ENCODE measurements around the gene GLIS2. TPM values are rescaled to one million over a fixed set of nuclear protein-coding genes. Genes with fewer than 3 reads are reported as not detected.

GLIS2 gene
- total RNA-seq (2022) (22.1 and 24.5 TPM in 2 replicates), Bru-seq, nascent RNA (percentile 52 among the genes with signal in this experiment), BruChase-seq, experiment 1, labeled RNA remaining after a 6-hour chase (percentile 60 among the genes with signal in this experiment), BruChase-seq, experiment 2, labeled RNA remaining after a 2-hour chase (percentile 62 among the genes with signal in this experiment)
- long read RNA-seq, partial matches to known transcripts, result 21 of 21 reads
- long read RNA-seq, other reads (novel, unspliced or antisense), result 0 of 21 reads

DNA sequence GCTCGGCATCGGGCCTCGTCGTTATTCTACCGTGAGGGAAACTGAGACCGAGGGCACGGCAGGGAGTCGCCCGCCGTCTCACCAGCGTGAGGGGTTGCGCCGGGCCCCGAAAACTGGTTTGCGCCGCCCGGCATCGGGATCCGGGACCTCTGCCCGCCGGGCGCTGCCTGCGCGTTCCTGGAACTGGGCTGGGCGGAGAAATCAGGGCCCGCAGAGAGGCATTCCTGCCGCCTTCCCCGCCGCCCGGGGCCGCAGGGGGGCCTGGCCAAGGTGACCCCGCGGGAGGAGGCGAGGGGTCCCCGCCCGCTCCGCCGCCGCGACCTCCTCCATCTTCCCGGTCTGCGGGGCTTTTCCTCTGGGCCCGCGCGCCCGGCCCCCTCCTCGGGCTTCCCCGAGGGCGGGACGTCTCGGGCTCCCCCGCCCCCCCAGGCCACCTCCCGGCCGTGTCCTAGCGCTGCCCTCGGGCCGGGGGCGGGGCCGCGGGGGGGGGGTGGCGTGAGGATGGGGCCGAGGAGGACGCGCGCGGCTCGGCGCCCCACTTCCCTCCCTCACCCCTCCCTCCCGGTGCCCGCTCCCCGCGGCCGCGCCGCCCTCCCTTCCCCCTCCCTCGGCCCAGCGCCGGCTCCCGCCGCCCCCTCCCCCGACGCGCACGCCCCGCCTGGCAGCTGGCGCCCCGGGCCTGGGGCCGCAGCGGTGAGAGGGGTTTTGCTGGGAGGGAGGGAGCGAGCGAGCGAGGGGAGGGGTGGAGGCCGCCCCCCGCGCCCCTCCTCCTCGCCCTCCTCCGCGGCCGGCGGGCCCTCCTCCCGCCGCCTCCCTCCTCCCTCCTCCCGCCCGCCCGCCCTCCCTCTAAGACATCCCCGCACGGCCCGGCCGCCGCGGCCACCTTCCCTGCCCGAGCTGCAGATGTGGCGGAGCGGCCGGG lies at the start of gene GLIS2:
GLIS2 (plus strand) TSS at position 882 of the 922 bp plus-strand sequence. CDS start 16,214 bp downstream, outside the sequence.
- no TSS peak for BruUV-seq (replicated peaks)
- CTCF ChIA-PET, result interaction anchor here (0.6 to 3.1 kb wide), 5 partner anchors 12 to 261 kb away, joined by 5 to 17 read pairs (median 7); no protein-coding TSS in a partner anchor

DNA sequence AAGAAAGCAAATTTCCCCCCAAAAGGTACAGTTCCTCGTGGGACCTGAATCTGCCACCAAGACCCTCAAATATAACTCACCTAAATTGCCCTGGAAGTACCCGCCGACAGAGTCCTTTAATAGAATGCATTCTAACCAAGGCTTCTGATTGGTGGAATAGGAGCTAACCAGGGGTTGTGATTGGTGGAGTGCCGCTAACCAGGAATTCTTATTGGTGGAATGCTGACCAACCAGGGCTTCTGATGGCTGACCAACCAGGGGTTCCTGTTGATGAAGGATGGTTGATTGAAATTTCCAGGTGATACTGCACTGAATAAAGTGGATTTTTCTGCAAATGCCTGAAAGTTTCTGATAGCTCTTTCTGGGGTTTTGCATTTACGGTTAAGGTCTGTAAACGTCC lies 49.5 kb upstream of the GLIS2 start:
- Mint-ChIP-seq H3K9me3 (ENCODE audit: low read depth, unreplicated experiment) (no peaks in the 10 kb centered on the region), H3K36me3 (ENCODE audit: insufficient read depth, unreplicated experiment) (peaks cover 26% of the 10 kb centered on the region), H3K27ac (ENCODE audit: unreplicated experiment) (no peak overlapping the region), H3K4me1 (ENCODE audit: low read depth, unreplicated experiment) (no peaks in the 10 kb centered on the region), H3K27me3 (ENCODE audit: unreplicated experiment) (no peaks in the 10 kb centered on the region), H3K4me3 (ENCODE audit: low read depth, unreplicated experiment) (no peak overlapping the region)
- TF ChIP-seq, protein P1, sequence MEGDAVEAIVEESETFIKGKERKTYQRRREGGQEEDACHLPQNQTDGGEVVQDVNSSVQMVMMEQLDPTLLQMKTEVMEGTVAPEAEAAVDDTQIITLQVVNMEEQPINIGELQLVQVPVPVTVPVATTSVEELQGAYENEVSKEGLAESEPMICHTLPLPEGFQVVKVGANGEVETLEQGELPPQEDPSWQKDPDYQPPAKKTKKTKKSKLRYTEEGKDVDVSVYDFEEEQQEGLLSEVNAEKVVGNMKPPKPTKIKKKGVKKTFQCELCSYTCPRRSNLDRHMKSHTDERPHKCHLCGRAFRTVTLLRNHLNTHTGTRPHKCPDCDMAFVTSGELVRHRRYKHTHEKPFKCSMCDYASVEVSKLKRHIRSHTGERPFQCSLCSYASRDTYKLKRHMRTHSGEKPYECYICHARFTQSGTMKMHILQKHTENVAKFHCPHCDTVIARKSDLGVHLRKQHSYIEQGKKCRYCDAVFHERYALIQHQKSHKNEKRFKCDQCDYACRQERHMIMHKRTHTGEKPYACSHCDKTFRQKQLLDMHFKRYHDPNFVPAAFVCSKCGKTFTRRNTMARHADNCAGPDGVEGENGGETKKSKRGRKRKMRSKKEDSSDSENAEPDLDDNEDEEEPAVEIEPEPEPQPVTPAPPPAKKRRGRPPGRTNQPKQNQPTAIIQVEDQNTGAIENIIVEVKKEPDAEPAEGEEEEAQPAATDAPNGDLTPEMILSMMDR (IDR thresholded peaks at IDR 0.05; ENCODE audit: unreplicated experiment), result no peak
- no TSS peak for BruUV-seq (replicated peaks)
- intact Hi-C loops (cut with micrococcal nuclease; ENCODE audit: unreplicated experiment), result no loop called here
- DNase-seq, result no peak
- CTCF ChIA-PET, result no interaction called here

More for the DNA sequence above, at the start of gene GLIS2:
- Mint-ChIP-seq H3K9me3 (ENCODE audit: low read depth, unreplicated experiment) (no peaks in the 10 kb centered on the region), H3K27ac (ENCODE audit: unreplicated experiment) (peak within 1 kb of the TSS; percentile 63), H3K27me3 (ENCODE audit: unreplicated experiment) (no peaks in the 10 kb centered on the region), H3K4me3 (ENCODE audit: low read depth, unreplicated experiment) (peak within 1 kb of the TSS; percentile 64), H3K36me3 (ENCODE audit: insufficient read depth, unreplicated experiment) (peaks cover 37% of the 10 kb centered on the region), H3K4me1 (ENCODE audit: low read depth, unreplicated experiment) (peaks cover 26% of the 10 kb centered on the region)
- peak; percentile 77 for DNase-seq
- TF ChIP-seq, protein P1 (IDR thresholded peaks at IDR 0.05; ENCODE audit: unreplicated experiment), result no peak
- intact Hi-C loops (cut with micrococcal nuclease; ENCODE audit: unreplicated experiment), result no loop called here

DNA sequence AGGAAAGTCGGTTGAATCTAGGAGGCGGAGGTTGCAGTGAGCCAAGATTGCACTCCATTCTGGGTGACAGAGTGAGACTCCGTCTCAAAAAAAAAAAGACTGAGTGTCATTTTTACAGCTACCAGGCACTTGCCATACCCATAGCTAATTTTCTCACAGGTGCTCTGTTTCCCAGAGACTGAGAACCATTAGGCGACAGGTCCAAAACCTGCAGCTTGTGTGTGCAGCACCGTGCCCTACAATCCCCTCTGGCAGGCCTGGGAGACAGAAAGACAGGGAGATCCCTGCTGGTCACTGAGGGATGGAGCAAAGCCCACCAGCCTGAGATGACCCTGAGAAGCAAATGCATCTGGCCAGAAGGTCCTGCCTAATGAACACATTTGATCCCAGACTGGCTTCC lies 45.8 kb upstream of the GLIS2 start:
- BruUV-seq (replicated peaks), result TSS peak; percentile 27

DNA sequence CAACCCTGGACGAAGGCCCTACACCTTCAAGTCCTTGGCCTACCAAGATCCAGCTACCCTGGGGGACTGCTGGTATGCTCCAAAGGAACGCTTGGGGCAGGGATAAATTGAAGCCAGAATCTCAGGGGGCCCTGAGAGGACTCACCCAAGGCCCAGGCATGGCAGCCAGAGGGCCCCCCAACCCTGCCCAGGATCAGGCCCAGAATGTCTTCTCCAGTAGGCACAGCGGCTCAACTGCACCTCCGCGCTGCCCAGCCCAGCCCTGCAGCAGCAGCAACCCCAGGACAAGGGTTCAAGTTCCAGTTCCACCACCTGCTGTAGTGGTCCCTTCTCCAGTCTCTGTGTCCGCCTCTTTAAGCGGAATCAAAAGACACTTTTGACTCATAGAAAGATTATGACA lies 45.3 kb upstream of the GLIS2 start:
- no TSS peak for BruUV-seq (replicated peaks)
- peak overlapping the region; percentile 83 for H3K4me3 Mint-ChIP-seq (ENCODE audit: low read depth, unreplicated experiment)
- no peaks in the 10 kb centered on the region for H3K4me1 Mint-ChIP-seq (ENCODE audit: low read depth, unreplicated experiment)
- no peaks in the 10 kb centered on the region for H3K9me3 Mint-ChIP-seq (ENCODE audit: low read depth, unreplicated experiment)
- intact Hi-C loops (cut with micrococcal nuclease; ENCODE audit: unreplicated experiment), result no loop called here
- H3K36me3 Mint-ChIP-seq (ENCODE audit: insufficient read depth, unreplicated experiment), result peaks cover 44% of the 10 kb centered on the region
- peak overlapping the region; percentile 92 for H3K27ac Mint-ChIP-seq (ENCODE audit: unreplicated experiment)
- CTCF ChIA-PET, result interaction anchor here (1.0 kb wide), 1 partner anchor 288 kb away, joined by 3 read pairs; no protein-coding TSS in a partner anchor
- H3K27me3 Mint-ChIP-seq (ENCODE audit: unreplicated experiment), result no peaks in the 10 kb centered on the region
- no peak for DNase-seq
- TF ChIP-seq, protein P1 (IDR thresholded peaks at IDR 0.05; ENCODE audit: unreplicated experiment), result no peak

More for the DNA sequence above, 45.8 kb upstream of the GLIS2 start:
- Mint-ChIP-seq H3K9me3 (ENCODE audit: low read depth, unreplicated experiment) (no peaks in the 10 kb centered on the region), H3K36me3 (ENCODE audit: insufficient read depth, unreplicated experiment) (peaks cover 44% of the 10 kb centered on the region), H3K27me3 (ENCODE audit: unreplicated experiment) (no peaks in the 10 kb centered on the region), H3K4me1 (ENCODE audit: low read depth, unreplicated experiment) (no peaks in the 10 kb centered on the region), H3K27ac (ENCODE audit: unreplicated experiment) (no peak overlapping the region), H3K4me3 (ENCODE audit: low read depth, unreplicated experiment) (no peak overlapping the region)
- intact Hi-C loops (cut with micrococcal nuclease; ENCODE audit: unreplicated experiment), result no loop called here
- CTCF ChIA-PET, result interaction anchor here (1.0 kb wide), 1 partner anchor 287 kb away, joined by 3 read pairs; no protein-coding TSS in a partner anchor
- no peak for DNase-seq
- TF ChIP-seq, protein P1 (IDR thresholded peaks at IDR 0.05; ENCODE audit: unreplicated experiment), result no peak
